PC-3 (cell line): Measurements from ENCODE around the gene PIK3R2.

Experiments used
- CTCF ChIP-seq: fragments of 300-600 bp; sonication (generic); conservative IDR thresholded peaks from 2 replicates; pipeline ENCODE4 v1.5.1; 2017; ENCODE audit warnings: antibody characterized with exemption, low read depth, mild to moderate bottlenecking, low read length
- EZH2 ChIP-seq: fragments of 300-600 bp; sonication (generic); IDR thresholded peaks from one replicate; pipeline ENCODE4 v1.6.1; 2017; ENCODE audit warnings: antibody characterized with exemption, mild to moderate bottlenecking, low read length; ENCODE audit not compliant: unreplicated experiment
- EZH2phosphoT487 ChIP-seq: fragments of 300-600 bp; sonication (generic); IDR thresholded peaks from 2 replicates; pipeline ENCODE4 v1.6.1; 2018; ENCODE audit warnings: mild to moderate bottlenecking, antibody characterized with exemption, low read length, borderline replicate concordance

DNA sequence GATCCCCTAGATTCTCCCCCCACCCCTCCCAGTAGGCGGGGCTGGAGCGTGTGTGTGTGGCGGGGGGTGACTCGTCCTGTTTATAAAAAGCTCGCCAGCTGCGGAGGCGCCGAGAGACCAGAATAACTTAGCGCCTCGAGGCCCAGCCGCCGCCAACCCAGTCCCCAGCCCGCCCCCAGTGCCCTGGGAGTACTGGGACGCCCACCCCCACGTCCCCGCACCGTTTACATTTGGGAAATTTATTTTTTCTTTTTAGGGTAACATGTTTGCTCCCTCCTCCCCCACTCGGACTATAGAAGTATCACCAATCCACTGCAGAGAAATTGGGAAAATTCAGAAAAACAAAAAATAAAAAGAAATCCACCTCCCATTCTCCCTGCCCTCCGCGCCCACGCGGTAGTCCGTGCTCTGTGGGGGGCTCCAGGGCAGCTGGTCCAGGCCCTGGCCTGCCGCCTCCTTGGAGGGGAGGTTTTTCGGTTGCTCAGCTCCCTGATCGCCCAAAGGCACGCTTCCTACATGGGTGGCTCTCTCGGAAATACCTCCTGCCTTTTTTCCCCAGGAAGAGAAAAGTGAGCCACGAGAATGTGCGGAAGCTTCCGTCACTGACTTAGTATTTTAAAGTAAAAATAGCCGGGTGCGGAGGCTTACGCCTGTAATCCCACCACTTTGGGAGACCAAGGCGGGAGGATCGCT, 52.4 kb downstream of the PIK3R2 start:
- TF ChIP-seq CTCF = no peak
- no peak for TF ChIP-seq EZH2
- no peak for TF ChIP-seq EZH2phosphoT487
